Right lobe of liver (tissue), 6 donors: Measurements from ENCODE around the gene PARP14. TPM values are rescaled to one million over a fixed set of nuclear protein-coding genes. Genes with fewer than 3 reads are reported as not detected.
"Not testable (repeated sequence)": the region's sequence is repeated elsewhere in the genome, so short reads cannot be mapped to it uniquely, and the experiment has no call there.

ENCODE experiments used
- ATAC-seq, 4 donors: fragments of 200-7000 bp; cut with Tn5 transposase; one replicate each; pipeline ENCODE4 v1.9.1; 2020; ENCODE audit warnings: mild to moderate bottlenecking in 4 of 4, moderate library complexity in 4 of 4
- DNase-seq, 3 donors: peaks; one replicate each; pipeline ENCODE4 v3.0.0-alpha.2; 2020
- H3K27ac ChIP-seq, 3 donors: fragments of 200-600 bp; one replicate each; pipeline ENCODE4 v1.8.0; 2022
- H3K27me3 ChIP-seq, 2 donors: fragments of 200-600 bp; one replicate each; pipeline ENCODE4 v1.8.0; 2022
- H3K36me3 ChIP-seq, 4 donors: fragments of 200-600 bp; sonication (generic) in 1 of 4; one replicate each; pipeline versions ENCODE4 v1.5.1 to v1.8.0; 2017 to 2022; ENCODE audit warnings: control low read depth in 1 of 4
- H3K4me1 ChIP-seq, 4 donors: fragments of 200-600 bp; sonication (generic) in 1 of 4; one replicate each; pipeline versions ENCODE4 v1.5.1 to v1.8.0; 2017 to 2022; ENCODE audit warnings: control low read depth in 1 of 4
- H3K4me3 ChIP-seq, 3 donors: fragments of 200-600 bp; one replicate each; pipeline ENCODE4 v1.8.0; 2022
- H3K9me3 ChIP-seq, 4 donors: fragments of 200-600 bp; sonication (generic) in 1 of 4; one replicate each; pipeline versions ENCODE4 v1.5.1 to v1.8.0; 2017 to 2022; ENCODE audit warnings: control low read depth in 1 of 4
- POLR2A ChIP-seq: fragments of 450-650 bp; IDR thresholded peaks from one replicate; pipeline ENCODE4 v1.6.1; 2017; ENCODE audit warnings: antibody characterized with exemption, mild to moderate bottlenecking
- WGBS: methylation state at CpG from one replicate; pipeline ENCODE4 v1.1.6; 2018; ENCODE audit warnings: low coverage, low lambda C conversion rate; ENCODE audit not compliant: insufficient coverage; ENCODE audit errors: missing lambda C conversion rate; 5-methylcytosine and 5-hydroxymethylcytosine counted together
- intact Hi-C, 2 donors: fragments of 100-400 bp; cut with DNase I; formaldehyde crosslinking; loops; one replicate each; pipeline versions ENCODE4 v1.11.2 to v1.14.1; 2022
- total RNA-seq, 6 experiments: library from RNA; depleted of rRNA in 2 of 6; stranded (reverse); fragments of >200 nt in 2 of 6; fragmentation: NEBNext Ultra II Directional in 3 of 6; extraction: Animal tissue kit (Norgen Biotek cat#: 25700) in 3 of 6; gene quantifications; one replicate each; pipeline versions ENCODE4 v1.1.0 to v1.2.4, GENCODE V29; 2016 to 2023
- TF ChIP-seq, protein P1 (sequence below), 4 donors: fragments of 200-600 bp in 3 of 4; fragments of 450-650 bp in 1 of 4; IDR thresholded peaks; one replicate each; pipeline versions ENCODE4 v1.5.1 to v1.8.0; 2016 to 2022; ENCODE audit warnings: antibody characterized with exemption in 4 of 4, mild to moderate bottlenecking in 2 of 4
- donor health status: DM: no; HTN: yes; CAD: no.
- donor health status: DM: no; HTN: no; CAD: no.
- donor health status: DM: no; HTN: no; CAD: no.
- donor health status: DM: no; HTN: yes; CAD: no.
- donor health status: DM: no; HTN: yes; CAD: no.

PARP14 gene
- total RNA-seq, 6 experiments from 2014 or later: 35.2 to 111 (median 37.3) TPM

DNA sequence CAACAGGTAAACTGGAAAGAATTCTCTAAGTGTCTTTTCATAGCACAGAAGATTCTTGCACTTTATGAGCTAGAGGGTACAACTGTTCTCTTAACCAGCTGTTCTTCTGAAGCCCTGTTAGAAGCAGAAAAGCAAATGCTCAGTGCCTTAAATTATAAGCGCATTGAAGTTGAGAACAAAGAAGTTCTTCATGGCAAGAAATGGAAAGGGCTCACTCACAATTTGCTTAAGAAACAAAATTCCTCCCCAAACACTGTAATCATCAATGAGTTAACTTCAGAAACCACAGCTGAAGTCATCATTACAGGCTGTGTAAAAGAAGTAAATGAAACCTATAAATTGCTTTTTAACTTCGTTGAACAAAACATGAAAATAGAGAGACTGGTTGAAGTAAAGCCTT, 19.6 kb downstream of the PARP14 start:
- no peaks in the 10 kb centered on the region for H3K27me3 ChIP-seq
- DNase-seq (no peak), ATAC-seq (no peak)
- H3K27ac ChIP-seq: no peak overlapping the region
- WGBS: 90% methylated on average over 2 of the region's 2 CpGs
- TF ChIP-seq POLR2A: no peak
- TF ChIP-seq, protein P1, sequence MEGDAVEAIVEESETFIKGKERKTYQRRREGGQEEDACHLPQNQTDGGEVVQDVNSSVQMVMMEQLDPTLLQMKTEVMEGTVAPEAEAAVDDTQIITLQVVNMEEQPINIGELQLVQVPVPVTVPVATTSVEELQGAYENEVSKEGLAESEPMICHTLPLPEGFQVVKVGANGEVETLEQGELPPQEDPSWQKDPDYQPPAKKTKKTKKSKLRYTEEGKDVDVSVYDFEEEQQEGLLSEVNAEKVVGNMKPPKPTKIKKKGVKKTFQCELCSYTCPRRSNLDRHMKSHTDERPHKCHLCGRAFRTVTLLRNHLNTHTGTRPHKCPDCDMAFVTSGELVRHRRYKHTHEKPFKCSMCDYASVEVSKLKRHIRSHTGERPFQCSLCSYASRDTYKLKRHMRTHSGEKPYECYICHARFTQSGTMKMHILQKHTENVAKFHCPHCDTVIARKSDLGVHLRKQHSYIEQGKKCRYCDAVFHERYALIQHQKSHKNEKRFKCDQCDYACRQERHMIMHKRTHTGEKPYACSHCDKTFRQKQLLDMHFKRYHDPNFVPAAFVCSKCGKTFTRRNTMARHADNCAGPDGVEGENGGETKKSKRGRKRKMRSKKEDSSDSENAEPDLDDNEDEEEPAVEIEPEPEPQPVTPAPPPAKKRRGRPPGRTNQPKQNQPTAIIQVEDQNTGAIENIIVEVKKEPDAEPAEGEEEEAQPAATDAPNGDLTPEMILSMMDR (IDR thresholded peaks at IDR 0.05): no peak
- H3K9me3 ChIP-seq: no peaks in the 10 kb centered on the region
- no peak overlapping the region for H3K4me3 ChIP-seq
- H3K4me1 ChIP-seq: no peaks in the 10 kb centered on the region
- intact Hi-C loops: no loop called here
- peaks cover 0 to 97% (median 29%) of the 10 kb centered on the region in 4 donors for H3K36me3 ChIP-seq

DNA sequence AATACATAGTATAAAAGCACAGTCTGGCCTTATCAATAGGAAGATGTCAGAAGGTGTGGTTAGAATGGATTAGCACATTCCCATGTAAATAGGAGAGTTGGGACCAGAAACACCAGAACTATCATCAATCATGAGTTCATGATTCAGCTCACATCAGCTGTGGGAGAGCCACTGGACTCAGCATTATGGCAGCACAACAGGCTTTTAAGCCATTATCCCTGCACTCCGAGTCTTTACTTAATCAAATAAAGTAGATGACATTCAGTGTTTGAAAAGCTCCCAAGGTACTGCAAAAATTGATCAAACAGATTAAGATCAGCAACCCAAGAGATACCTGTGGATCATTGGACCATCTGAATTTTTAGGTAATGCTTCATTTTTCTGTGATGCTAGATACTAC, 24.7 kb downstream of the PARP14 start:
- peaks cover 0 to 88% (median 17%) of the 10 kb centered on the region in 4 donors for H3K36me3 ChIP-seq
- H3K9me3 ChIP-seq: no peaks in the 10 kb centered on the region
- intact Hi-C loops: no loop called here
- TF ChIP-seq POLR2A: no peak
- TF ChIP-seq, protein P1 (IDR thresholded peaks at IDR 0.05): no peak
- H3K4me1 ChIP-seq: no peaks in the 10 kb centered on the region
- no peaks in the 10 kb centered on the region for H3K27me3 ChIP-seq
- no peak for ATAC-seq
- H3K27ac ChIP-seq: no peak overlapping the region
- no peak overlapping the region for H3K4me3 ChIP-seq
- DNase-seq: no peak
- WGBS: 100% methylated on average over 1 of the region's 1 CpG

DNA sequence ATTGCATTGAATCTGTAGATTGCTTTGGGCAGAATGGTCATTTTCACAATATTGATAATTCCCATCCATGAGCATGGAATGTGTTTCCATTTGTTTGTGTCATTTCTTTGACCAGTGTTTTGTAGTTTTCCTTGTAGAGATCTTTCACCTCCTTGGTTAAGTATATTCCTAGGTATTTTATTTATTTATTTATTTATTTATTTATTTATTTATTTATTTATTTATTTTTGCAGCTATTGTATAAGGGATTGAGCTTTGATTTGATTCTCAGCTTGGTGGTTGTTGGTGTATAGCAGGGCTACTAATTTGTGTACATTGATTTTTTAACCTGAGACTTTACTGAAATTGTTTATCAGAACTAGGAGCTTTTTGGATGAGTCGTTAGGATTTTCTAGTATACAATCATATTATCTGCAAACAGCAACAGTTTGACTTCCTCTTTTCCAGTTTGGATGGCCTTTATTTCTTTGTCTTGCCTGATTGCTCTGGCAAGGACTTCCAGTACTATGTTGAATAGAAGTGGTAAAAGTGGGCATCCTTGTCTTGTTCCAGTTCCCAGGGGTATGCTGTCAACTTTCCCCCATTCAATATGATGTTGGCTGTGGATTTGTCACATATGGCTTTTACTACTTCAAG, 30.1 kb downstream of the PARP14 start:
- H3K9me3 ChIP-seq, DNase-seq, intact Hi-C loops, ATAC-seq, H3K4me3 ChIP-seq, H3K27me3 ChIP-seq, H3K27ac ChIP-seq, H3K4me1 ChIP-seq: not testable (repeated sequence)
- 90% methylated on average over 1 of the region's 1 CpG for WGBS
- H3K36me3 ChIP-seq: peaks cover 0 to 76% (median 33%) of the 10 kb centered on the region in 4 donors

DNA sequence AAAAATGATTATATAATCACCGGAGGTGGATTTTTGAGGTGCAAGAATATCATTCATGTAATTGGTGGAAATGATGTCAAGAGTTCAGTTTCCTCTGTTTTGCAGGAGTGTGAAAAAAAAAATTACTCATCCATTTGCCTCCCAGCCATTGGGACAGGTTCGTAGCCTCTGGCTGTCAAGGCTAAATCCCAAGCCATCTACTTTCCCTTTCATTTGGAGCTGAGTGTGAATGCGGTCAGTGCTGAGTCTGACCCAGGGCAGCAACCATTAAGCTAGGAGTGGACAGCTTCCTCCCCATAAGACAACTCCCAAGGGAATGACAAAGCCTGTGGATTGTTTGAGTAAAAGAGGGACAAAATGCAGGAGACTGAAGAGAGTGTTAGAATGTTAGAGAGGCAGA, 33.6 kb downstream of the PARP14 start:
- peak; percentile 34 to 74 (median 52) for ATAC-seq
- intact Hi-C loops: no loop called here
- peaks cover 0 to 80% (median 48%) of the 10 kb centered on the region in 4 donors for H3K36me3 ChIP-seq

DNA sequence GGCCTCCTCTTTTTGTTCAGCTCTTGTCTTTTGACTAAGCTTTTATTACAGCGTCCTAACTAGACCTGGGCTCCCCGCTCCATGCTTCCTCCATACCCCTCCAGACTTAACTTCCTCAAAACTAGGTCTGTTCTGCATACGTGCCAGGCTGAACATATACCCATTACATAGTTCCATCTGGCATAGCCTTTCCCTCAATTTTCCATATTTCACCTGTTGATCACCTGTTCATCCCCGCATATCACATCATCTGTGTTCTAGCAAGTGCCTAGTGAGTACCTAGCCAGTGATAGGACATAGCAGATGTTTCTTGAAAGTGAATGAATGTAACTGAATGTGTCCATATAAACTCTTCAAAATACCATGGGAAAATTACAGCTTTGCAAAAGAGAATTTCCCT, 36.0 kb downstream of the PARP14 start:
- Histone ChIP-seq H3K9me3 (no peaks in the 10 kb centered on the region), H3K27me3 (no peaks in the 10 kb centered on the region), H3K4me1 (no peaks in the 10 kb centered on the region), H3K4me3 (no peak overlapping the region), H3K36me3 (peaks cover 0 to 95% (median 57%) of the 10 kb centered on the region in 4 donors), H3K27ac (no peak overlapping the region)
- TF ChIP-seq, protein P1 (IDR thresholded peaks at IDR 0.05): no peak
- no peak for TF ChIP-seq POLR2A
- ATAC-seq: peak in 1 of 4 donors; percentile 19
- WGBS: 78% methylated on average over 3 of the region's 4 CpGs
- no peak for DNase-seq
- intact Hi-C loops: no loop called here

More for the DNA sequence above, 33.6 kb downstream of the PARP14 start:
- no peaks in the 10 kb centered on the region for H3K4me1 ChIP-seq
- no peak overlapping the region for H3K27ac ChIP-seq
- DNase-seq: no peak
- H3K27me3 ChIP-seq: no peaks in the 10 kb centered on the region
- no peak for TF ChIP-seq POLR2A
- TF ChIP-seq, protein P1 (IDR thresholded peaks at IDR 0.05): no peak
- 70% methylated on average over 3 of the region's 3 CpGs for WGBS
- no peaks in the 10 kb centered on the region for H3K9me3 ChIP-seq
- no peak overlapping the region for H3K4me3 ChIP-seq
